ENCODE data around the gene SIX1.

DNA sequence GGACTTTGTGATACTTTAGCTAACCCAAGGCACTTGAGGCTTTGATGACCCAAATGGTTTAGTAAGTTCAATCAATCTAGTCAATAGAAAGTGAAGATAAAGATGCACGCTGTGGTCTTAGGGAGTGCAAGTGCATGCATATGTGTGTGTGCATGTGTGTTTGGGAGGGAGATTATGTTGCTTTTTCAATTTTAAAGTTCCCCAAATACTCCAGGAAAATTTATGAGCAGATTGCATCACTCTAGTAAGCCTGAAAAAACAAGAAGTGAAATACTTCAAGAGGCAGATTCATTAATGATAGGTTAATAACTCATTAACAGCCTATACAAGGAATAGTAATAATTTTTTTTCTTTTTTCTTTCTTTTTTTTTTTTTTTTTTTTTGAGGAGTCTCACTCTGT, 12.4 kb upstream of the SIX1 start:
- TF ChIP-seq, protein P1, sequence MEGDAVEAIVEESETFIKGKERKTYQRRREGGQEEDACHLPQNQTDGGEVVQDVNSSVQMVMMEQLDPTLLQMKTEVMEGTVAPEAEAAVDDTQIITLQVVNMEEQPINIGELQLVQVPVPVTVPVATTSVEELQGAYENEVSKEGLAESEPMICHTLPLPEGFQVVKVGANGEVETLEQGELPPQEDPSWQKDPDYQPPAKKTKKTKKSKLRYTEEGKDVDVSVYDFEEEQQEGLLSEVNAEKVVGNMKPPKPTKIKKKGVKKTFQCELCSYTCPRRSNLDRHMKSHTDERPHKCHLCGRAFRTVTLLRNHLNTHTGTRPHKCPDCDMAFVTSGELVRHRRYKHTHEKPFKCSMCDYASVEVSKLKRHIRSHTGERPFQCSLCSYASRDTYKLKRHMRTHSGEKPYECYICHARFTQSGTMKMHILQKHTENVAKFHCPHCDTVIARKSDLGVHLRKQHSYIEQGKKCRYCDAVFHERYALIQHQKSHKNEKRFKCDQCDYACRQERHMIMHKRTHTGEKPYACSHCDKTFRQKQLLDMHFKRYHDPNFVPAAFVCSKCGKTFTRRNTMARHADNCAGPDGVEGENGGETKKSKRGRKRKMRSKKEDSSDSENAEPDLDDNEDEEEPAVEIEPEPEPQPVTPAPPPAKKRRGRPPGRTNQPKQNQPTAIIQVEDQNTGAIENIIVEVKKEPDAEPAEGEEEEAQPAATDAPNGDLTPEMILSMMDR (conservative IDR thresholded peaks at IDR 0.05 in 1 of 2, IDR thresholded peaks at IDR 0.05 in 1 of 2; ENCODE audit: extremely low read depth in 1 of 2, insufficient read depth in 1 of 2, low read depth in 1 of 2, low read length in 2 of 2), result no peak
- no peak for TF ChIP-seq EZH2 (IDR thresholded peaks at IDR 0.05; ENCODE audit: borderline replicate concordance, low read length)

All from mammary epithelial cell (primary cell).